Embryonic facial prominence (tissue), 1 donor: ENCODE results near the gene CLEC4G.

Experiments used
- DNase-seq: peaks from one replicate; pipeline ENCODE4 v3.0.0-alpha.2; 2016; ENCODE audit errors: extremely low spot score

Gene CLEC4G

GRCh38 chr19:7697721-7698287 lies 34.1 kb downstream of the CLEC4G start:
- no peak for DNase-seq

GRCh38 chr19:7694499-7694898 lies 37.4 kb downstream of the CLEC4G start:
- no peak for DNase-seq

- no peak for DNase-seq
Observed at GRCh38 chr19:7692417-7693088, 39.4 kb downstream of the CLEC4G start.

GRCh38 chr19:7691497-7691896 lies 40.4 kb downstream of the CLEC4G start:
- no peak for DNase-seq

GRCh38 chr19:7690779-7691258 lies 41.1 kb downstream of the CLEC4G start:
- DNase-seq, result no peak

- no peak for DNase-seq
Observed at GRCh38 chr19:7689165-7689564, 42.7 kb downstream of the CLEC4G start.

DNA sequence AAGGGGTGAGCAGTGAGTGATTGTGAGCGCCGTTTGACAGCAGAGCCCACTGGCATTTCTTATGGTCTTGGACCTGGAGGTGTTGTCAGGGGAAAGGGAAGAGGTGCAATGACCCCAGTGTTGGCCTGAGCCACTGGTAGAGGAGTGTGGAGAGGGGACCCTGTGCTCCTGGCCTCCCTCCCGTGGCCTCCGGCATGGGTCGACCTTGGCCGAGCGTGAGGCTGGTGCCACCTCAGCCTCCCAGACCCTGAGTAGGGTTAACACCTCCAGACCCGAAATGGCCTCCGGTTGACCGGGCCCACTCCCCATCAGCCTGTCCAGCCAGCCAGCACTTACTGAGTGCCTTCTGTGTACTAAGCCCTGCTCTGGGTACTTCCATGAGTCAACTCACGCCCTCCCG lies 44.7 kb downstream of the CLEC4G start:
- DNase-seq, result no peak

DNA sequence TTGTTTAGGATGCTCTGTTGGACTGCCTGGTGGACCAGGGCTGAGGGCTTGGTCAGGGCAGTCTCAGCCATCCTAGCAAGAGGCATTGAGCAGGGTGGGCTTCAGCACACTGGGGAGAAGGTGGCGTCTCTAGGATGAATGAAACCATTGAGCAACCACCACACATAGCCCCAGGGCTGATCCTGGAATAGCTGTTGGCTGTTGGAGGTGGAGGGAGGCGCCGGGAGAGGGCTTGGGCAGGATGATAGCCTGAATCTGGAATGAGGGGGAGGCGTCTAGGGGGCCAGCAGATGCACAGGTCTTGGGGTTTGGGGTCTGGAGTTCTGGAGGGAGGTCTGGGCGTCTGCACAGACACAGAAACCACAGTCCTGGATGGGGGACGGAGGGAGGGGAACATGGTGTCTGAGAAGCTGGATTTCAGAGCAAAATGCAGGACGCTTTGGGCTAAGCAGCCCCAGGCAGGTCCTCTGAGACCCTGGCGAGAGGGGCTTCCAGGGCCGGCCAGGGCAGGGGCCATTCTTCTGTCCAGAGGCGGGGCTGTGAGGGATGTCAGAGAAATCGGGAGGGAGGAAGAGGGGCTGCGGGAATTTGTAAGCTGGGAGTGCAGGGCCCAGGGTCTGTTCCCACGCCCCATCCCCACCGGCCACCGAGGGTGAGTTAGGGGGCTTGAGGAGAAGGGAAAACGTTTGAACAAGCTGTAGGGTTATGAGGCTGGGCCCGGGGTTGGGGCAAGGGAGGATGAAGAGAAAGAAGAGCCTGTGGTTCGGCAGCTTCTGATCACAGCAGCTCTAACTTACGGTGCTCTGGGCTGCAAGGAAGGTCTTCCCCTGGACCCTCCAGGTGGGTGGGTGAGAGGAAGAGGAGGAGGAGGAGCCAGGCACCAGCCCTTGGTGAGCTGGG lies 46.1 kb downstream of the CLEC4G start:
- DNase-seq, result no peak

- DNase-seq, result no peak
Observed at GRCh38 chr19:7682175-7682855, 49.6 kb downstream of the CLEC4G start.

DNA sequence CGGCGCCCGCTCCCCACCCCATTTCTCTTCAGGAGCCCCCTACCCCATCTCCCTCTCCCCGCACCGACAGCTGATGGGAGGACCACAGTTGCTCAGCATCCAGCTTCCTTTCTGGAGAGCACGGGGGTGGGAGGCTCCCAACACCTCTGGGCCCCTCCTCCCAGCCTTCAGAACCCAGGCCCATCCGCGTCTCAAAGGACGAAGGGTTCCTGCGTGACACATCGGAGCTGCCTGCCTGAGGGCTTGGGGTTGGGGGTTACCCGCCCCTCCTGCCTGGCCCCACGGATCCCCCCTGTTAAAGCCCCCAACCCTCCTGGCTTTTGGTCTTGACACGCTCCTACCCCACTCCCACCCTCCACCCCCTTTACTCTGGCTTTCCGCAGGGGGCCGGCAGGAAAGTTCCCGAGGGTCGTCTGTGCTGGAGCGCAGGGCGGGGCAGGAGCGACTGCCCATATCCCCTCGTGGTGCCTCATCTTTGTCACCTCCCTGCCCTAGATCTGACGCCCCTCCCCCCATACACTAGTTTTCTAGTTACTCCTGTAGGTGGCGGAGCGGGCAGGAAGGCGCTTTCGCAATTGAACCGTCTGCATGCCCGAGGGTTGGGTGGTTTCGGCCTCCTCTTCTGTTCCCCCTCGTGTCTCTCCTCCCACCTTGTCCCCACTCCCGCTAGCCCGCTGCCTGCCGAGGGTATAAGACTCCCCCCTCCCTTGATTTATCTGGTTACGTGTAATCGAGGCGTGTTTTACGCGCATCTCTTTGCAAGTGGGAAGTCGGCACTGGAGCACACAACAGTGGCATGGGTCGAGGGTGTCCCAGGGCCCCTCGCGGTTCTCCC lies 50.4 kb downstream of the CLEC4G start:
- peak; percentile 67 for DNase-seq

- peak; percentile 79 for DNase-seq
Observed at GRCh38 chr19:7680606-7681339, 51.1 kb downstream of the CLEC4G start, which contains the start of gene TRAPPC5. Gene TRAPPC5, plus strand, starts transcription at chr19:7680833. Its CDS starts 1,421 bp downstream, at chr19:7682254.

- no peak for DNase-seq
Observed at GRCh38 chr19:7679771-7680605, 51.9 kb downstream of the CLEC4G start.

- DNase-seq, result no peak
Observed at GRCh38 chr19:7678971-7679751, 52.7 kb downstream of the CLEC4G start.
